Endodermal cell (in vitro differentiated cells): Measurements from ENCODE around the gene ZNF831. TPM values are rescaled to one million over a fixed set of nuclear protein-coding genes. Genes with fewer than 3 reads are reported as not detected.
A peak's percentile ranks its signal among the peaks of the same experiment; 100 is the strongest.

Experiments
- DNase-seq: peaks from one replicate; pipeline ENCODE4 v3.0.0-alpha.2; 2017
- H3K27ac ChIP-seq: 2 replicates; pipeline ENCODE4 v1.5.1; 2013; ENCODE audit warnings: mild to moderate bottlenecking, low read depth, low read length, moderate library complexity
- H3K27me3 ChIP-seq: 2 replicates; pipeline ENCODE4 v1.6.1; 2013; ENCODE audit warnings: mild to moderate bottlenecking, low read length, moderate library complexity; ENCODE audit not compliant: insufficient read depth, control insufficient read depth, poor library complexity, severe bottlenecking
- H3K36me3 ChIP-seq: 2 replicates; pipeline ENCODE4 v1.7.0; 2013; ENCODE audit warnings: mild to moderate bottlenecking, low read length, moderate library complexity; ENCODE audit not compliant: control insufficient read depth, insufficient read depth
- H3K4me1 ChIP-seq: one replicate; pipeline ENCODE4 v1.7.0; 2013; ENCODE audit warnings: low read length; ENCODE audit not compliant: control insufficient read depth, insufficient read depth
- H3K4me3 ChIP-seq: 2 replicates; pipeline ENCODE4 v1.5.1; 2013; ENCODE audit warnings: mild to moderate bottlenecking, low read length, moderate library complexity
- H3K9ac ChIP-seq: 2 replicates; pipeline ENCODE4 v1.6.1; 2013; ENCODE audit warnings: mild to moderate bottlenecking, low read length, moderate library complexity; ENCODE audit not compliant: poor library complexity, severe bottlenecking; ENCODE audit errors: extremely low read depth
- H3K9me3 ChIP-seq: 2 replicates; pipeline ENCODE4 v1.6.1; 2013; ENCODE audit warnings: mild to moderate bottlenecking, low read length, moderate library complexity; ENCODE audit not compliant: control insufficient read depth
- H3K27ac Mint-ChIP-seq: 2 replicates; pipeline ENCODE4 v1.8.0; 2020; ENCODE audit warnings: mixed read lengths
- H3K27me3 Mint-ChIP-seq: 2 replicates; pipeline ENCODE4 v1.8.0; 2021; ENCODE audit warnings: mild to moderate bottlenecking, mixed read lengths; ENCODE audit not compliant: insufficient read depth
- H3K36me3 Mint-ChIP-seq: 2 replicates; pipeline ENCODE4 v1.8.0; 2020; ENCODE audit warnings: low read depth, mixed read lengths
- H3K4me1 Mint-ChIP-seq: 2 replicates; pipeline ENCODE4 v1.8.0; 2020; ENCODE audit warnings: mixed read lengths
- H3K4me3 Mint-ChIP-seq: 2 replicates; pipeline ENCODE4 v1.8.0; 2020; ENCODE audit warnings: mild to moderate bottlenecking, moderate library complexity, mixed read lengths
- H3K9me3 Mint-ChIP-seq: 2 replicates; pipeline ENCODE4 v1.8.0; 2020; ENCODE audit warnings: mild to moderate bottlenecking, mixed read lengths
- CTCF ChIP-seq: fragments of 200-600 bp; sonication (generic); conservative IDR thresholded peaks from 2 replicates; pipeline ENCODE4 v1.5.0; 2021; ENCODE audit warnings: antibody characterized with exemption, mild to moderate bottlenecking
- WGBS, 2 experiments: methylation state at CpG; one replicate each; pipeline versions ENCODE4 v1.1.5 to v1.1.7; 2013; ENCODE audit warnings: missing lambda C conversion rate in 2 of 2, mixed read lengths in 1 of 2; ENCODE audit not compliant: insufficient coverage in 1 of 2, insufficient read length in 1 of 2; 5-methylcytosine and 5-hydroxymethylcytosine counted together
- total RNA-seq, 2 donors: library from RNA; stranded (reverse); fragmentation: NEBNext Ultra II Directional in 1 of 2; extraction: Animal tissue kit (Norgen Biotek cat#: 25700) in 1 of 2; gene quantifications; 2 replicates in 1 of 2; 3 replicates in 1 of 2; pipeline ENCODE4 v1.2.1, GENCODE V29; 2021

Gene ZNF831
- total RNA-seq, 2 donors from 2014 or later = not detected

GRCh38 chr20:59253325-59253724 lies 89.7 kb downstream of the ZNF831 start:
- H3K9me3 Mint-ChIP-seq = no peaks in the 10 kb centered on the region
- Histone ChIP-seq H3K36me3 (no peaks in the 10 kb centered on the region), H3K27me3 (peaks cover 17% of the 10 kb centered on the region), H3K9ac (no peak overlapping the region), H3K27ac (no peak overlapping the region), H3K4me3 (no peak overlapping the region), H3K4me1 (no peaks in the 10 kb centered on the region), H3K9me3 (no peaks in the 10 kb centered on the region)
- H3K4me3 Mint-ChIP-seq = no peak overlapping the region
- no peak for TF ChIP-seq CTCF
- no peak for DNase-seq
- WGBS, 2 experiments = 92 to 100% methylated on average over 3 to 6 of the region's 6 CpGs
- peaks cover 62% of the 10 kb centered on the region for H3K27me3 Mint-ChIP-seq
- H3K36me3 Mint-ChIP-seq = no peaks in the 10 kb centered on the region
- H3K27ac Mint-ChIP-seq = no peak overlapping the region
- H3K4me1 Mint-ChIP-seq = no peaks in the 10 kb centered on the region

- H3K27me3 ChIP-seq = peaks cover 17% of the 10 kb centered on the region
- WGBS, 2 experiments = 63 to 76% methylated on average over 3 to 4 of the region's 4 CpGs
- no peak overlapping the region for H3K9ac ChIP-seq
Observed at GRCh38 chr20:59253779-59254319, 90.2 kb downstream of the ZNF831 start.

GRCh38 chr20:59255256-59255655 lies 91.6 kb downstream of the ZNF831 start:
- DNase-seq = no peak
- Mint-ChIP-seq H3K27ac (no peak overlapping the region), H3K4me3 (no peak overlapping the region), H3K4me1 (no peaks in the 10 kb centered on the region), H3K36me3 (no peaks in the 10 kb centered on the region), H3K9me3 (no peaks in the 10 kb centered on the region), H3K27me3 (peaks cover 61% of the 10 kb centered on the region)
- Histone ChIP-seq H3K27ac (no peak overlapping the region), H3K27me3 (peaks cover 17% of the 10 kb centered on the region), H3K4me1 (no peaks in the 10 kb centered on the region), H3K9me3 (no peaks in the 10 kb centered on the region), H3K36me3 (no peaks in the 10 kb centered on the region), H3K9ac (no peak overlapping the region), H3K4me3 (no peak overlapping the region)
- 95 to 98% methylated on average over 5 of the region's 5 CpGs for WGBS, 2 experiments
- TF ChIP-seq CTCF = no peak

More at GRCh38 chr20:59253779-59254319, 90.2 kb downstream of the ZNF831 start:
- no peaks in the 10 kb centered on the region for H3K9me3 ChIP-seq
- no peak overlapping the region for H3K27ac ChIP-seq
- no peaks in the 10 kb centered on the region for H3K9me3 Mint-ChIP-seq
- H3K27ac Mint-ChIP-seq = no peak overlapping the region
- H3K27me3 Mint-ChIP-seq = peaks cover 62% of the 10 kb centered on the region
- H3K36me3 ChIP-seq = no peaks in the 10 kb centered on the region
- no peaks in the 10 kb centered on the region for H3K4me1 Mint-ChIP-seq
- H3K4me3 ChIP-seq = no peak overlapping the region
- TF ChIP-seq CTCF = peak; percentile 18
- no peak overlapping the region for H3K4me3 Mint-ChIP-seq
- DNase-seq = no peak
- H3K4me1 ChIP-seq = no peaks in the 10 kb centered on the region
- no peaks in the 10 kb centered on the region for H3K36me3 Mint-ChIP-seq
